GM12872 (cell line): ENCODE measurements around the gene MECR.

Source experiments
- TF ChIP-seq, protein P1 (sequence below): IDR thresholded peaks from 3 replicates; pipeline ENCODE4 v1.5.1; 2011; ENCODE audit warnings: low read depth, mild to moderate bottlenecking, low read length, moderate library complexity; ENCODE audit not compliant: insufficient read depth

Gene MECR

DNA sequence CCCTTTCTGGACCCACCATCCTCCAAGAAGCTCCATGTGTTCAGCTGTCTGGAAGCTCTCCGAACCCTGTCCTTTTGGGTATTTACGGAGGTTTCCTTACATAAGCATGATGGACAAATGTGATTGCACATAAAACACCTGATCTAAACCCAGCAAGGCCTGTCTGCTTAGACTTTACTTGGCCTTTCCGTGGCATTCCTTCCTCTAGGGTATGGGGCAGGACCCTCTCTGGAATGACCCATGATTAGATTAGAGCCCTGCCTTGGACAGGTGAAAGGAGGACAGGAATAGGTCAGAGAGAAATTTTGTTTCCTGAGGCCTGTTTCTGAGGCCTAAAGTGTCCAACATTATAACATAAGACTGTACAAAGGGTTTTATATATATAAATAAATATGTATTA lies 22.4 kb upstream of the MECR start:
- TF ChIP-seq, protein P1, sequence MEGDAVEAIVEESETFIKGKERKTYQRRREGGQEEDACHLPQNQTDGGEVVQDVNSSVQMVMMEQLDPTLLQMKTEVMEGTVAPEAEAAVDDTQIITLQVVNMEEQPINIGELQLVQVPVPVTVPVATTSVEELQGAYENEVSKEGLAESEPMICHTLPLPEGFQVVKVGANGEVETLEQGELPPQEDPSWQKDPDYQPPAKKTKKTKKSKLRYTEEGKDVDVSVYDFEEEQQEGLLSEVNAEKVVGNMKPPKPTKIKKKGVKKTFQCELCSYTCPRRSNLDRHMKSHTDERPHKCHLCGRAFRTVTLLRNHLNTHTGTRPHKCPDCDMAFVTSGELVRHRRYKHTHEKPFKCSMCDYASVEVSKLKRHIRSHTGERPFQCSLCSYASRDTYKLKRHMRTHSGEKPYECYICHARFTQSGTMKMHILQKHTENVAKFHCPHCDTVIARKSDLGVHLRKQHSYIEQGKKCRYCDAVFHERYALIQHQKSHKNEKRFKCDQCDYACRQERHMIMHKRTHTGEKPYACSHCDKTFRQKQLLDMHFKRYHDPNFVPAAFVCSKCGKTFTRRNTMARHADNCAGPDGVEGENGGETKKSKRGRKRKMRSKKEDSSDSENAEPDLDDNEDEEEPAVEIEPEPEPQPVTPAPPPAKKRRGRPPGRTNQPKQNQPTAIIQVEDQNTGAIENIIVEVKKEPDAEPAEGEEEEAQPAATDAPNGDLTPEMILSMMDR, result no peak

DNA sequence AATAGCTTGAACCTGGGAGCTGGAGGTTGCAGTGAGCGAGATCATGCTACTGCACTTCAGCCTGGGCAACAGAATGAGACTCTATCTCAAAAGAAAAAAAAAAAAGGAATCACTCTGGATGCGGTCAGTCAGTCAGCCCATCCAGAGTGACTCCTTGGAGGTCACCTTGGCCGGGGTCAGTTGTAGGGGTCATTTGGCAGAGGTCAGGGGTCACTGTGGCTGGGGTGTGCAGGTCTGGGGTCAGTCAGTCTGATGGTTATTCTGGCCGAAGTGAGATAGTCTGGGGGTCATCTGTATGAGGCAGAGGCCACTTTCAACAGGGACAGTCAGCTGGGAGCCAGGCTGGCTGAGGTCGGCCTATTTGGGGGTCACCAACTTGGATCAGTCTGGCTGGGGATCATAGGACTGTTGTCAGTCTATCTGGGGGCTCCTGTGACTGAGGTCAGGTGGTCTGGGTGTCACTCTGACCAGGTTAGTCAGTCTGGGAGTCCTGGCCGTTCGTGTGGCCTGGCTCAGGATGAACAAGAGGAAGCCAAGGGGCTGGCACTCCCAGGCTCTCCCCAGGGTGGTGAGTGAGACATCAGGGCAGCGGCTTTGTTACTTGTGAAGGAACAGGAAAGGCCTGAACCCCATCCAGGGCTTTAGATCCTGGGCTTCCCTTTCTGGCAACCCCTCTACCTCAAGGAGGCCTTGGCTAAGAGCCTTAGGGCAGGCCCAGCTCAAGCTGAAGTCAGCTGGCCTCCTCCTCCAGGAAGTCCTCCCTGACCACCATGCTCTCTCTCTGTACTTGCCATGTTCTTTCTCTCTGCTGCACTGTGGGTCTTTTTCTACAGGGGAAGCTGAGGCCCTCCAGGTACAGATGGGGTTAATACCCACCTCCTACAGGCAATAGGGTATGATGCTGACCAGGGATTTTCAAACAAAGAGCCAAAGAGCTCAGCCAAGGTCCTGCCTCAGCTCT lies 20.7 kb upstream of the MECR start:
- TF ChIP-seq, protein P1, result no peak

DNA sequence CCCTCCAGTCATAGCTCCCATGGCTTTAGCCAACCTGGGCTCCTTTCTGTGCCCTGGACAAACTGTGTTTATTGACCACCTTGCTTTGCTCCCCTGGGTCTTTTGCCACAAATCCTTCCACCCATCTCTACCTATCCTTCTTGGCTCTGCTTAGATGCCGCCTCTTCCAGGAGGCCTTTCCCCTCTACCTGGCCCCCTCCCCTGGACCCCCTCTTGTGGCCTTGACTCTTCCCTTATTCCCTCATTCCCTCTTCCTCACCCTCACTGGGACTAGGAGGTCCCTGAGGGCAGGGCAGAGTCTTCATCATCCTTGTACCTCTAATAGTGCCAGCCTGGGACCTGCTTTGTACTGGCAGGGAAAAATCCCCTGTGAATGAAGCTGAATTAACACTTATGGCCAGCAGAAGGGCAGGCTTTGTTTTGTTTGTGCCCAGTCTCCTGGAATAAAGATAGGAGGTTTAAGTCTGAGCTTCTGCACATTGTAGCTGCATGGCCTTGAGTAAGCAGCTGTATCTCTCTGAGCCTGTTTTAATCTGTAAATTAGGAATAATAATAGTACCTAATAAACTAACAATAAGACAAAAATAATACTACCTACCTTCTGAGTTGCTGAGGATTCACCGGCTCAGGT lies 19.3 kb upstream of the MECR start:
- TF ChIP-seq, protein P1, result no peak

DNA sequence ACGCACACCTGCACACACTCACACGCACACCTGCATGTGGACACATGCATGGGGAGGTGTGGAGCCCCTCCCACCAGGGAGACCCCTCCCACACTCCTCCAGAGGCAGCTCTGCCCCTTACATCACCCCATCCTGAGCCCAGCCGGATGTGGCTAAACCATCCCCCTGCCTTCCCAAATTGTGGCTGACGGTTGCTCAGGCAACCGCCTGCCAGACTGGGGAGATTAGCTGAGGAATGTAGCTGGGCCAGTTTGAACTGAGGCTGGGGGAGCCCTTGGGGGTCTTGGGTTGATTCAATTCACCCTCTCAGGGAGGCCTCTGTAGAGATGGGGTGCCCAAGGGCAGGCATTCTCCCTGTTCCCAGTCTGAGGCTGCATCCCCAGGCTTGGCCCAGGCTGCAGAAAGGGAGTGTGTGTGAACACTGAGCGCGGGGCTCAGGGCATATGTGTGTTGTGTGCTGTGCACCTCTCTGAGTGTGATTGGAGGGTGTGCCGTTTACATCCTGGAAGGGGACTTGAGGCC lies 18.5 kb upstream of the MECR start:
- TF ChIP-seq, protein P1, result no peak

DNA sequence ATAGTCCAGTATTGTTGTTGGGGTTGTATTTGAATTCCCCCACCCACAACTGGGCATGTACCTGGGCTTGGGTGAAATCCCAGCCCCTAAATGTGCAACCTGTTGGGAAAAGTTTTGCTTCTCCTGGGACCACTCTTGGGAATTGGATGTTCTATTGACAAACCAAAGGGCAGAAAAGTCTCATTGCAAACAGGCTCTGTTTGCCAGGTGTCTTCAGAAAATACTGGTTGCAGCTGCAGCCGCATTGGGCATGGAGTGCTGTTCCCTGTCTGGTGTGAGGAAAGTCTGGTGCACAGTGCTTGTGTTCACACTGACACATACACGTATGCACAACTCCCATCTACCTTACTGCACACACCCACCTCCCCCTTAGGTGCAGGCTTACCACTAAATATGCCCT lies 17.7 kb upstream of the MECR start:
- TF ChIP-seq, protein P1, result no peak

DNA sequence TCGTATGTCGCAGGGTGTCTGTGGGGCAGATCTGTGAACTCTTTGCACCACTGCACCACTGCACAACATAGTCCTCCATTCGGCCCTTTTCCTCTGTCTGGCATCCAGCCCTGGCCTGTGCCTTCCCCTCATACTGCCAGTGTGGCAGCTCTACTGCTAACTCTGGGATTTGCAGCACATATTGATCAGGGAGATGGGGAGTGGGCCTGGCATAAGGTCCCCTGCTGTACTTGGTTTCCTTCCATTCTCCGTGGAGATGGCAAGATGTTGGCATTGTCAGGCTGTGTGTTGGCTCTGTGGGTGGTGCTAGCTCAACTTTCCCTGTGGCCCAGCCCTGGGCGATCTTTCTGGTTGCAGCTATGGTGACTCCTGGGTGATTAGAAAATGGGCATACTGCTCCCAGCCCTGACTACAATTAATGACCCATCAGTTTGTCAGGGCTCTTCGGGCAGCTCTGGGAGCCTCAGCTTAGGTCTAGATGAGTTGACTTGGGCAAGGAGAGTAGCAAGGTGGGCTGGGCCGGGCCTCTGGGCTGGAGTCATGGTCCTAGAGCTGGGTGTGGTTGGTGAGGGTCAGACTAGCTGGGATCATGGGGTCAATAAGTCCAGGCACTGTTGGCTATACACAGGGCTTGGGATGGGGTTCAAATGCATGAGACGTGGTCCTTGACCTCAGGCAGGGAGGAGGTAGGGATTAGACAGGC lies 17.0 kb upstream of the MECR start:
- TF ChIP-seq, protein P1, result no peak

DNA sequence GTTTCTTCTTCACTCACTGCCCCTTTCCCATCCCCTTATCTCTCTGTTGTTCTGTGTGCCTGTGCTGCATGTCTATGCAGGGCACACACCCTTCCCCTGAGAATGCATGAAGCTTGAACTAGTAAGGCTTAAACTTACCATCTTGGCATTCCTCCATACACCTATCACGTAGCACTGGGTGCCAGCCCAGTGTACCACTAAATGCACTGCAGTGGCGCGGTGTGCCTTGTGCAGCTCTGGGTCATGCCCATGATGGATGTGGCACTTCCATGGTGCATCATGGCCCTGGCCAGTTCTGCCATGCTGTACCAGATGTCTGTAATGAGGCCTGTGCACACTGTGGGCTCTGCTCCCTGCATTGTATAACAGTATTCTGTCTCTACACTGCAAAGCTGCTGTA lies 16.3 kb upstream of the MECR start:
- TF ChIP-seq, protein P1, result no peak
